Endodermal cell (in vitro differentiated cells): ENCODE data around the gene RETREG2. TPM values are rescaled to one million over a fixed set of nuclear protein-coding genes. Genes with fewer than 3 reads are reported as not detected.

Experiments
- DNase-seq: peaks from one replicate; pipeline ENCODE4 v3.0.0-alpha.2; 2017
- H3K27ac ChIP-seq: 2 replicates; pipeline ENCODE4 v1.5.1; 2013; ENCODE audit warnings: mild to moderate bottlenecking, low read depth, low read length, moderate library complexity
- H3K27me3 ChIP-seq: 2 replicates; pipeline ENCODE4 v1.6.1; 2013; ENCODE audit warnings: mild to moderate bottlenecking, low read length, moderate library complexity; ENCODE audit not compliant: insufficient read depth, control insufficient read depth, poor library complexity, severe bottlenecking
- H3K36me3 ChIP-seq: 2 replicates; pipeline ENCODE4 v1.7.0; 2013; ENCODE audit warnings: mild to moderate bottlenecking, low read length, moderate library complexity; ENCODE audit not compliant: control insufficient read depth, insufficient read depth
- H3K4me1 ChIP-seq: one replicate; pipeline ENCODE4 v1.7.0; 2013; ENCODE audit warnings: low read length; ENCODE audit not compliant: control insufficient read depth, insufficient read depth
- H3K4me3 ChIP-seq: 2 replicates; pipeline ENCODE4 v1.5.1; 2013; ENCODE audit warnings: mild to moderate bottlenecking, low read length, moderate library complexity
- H3K9ac ChIP-seq: 2 replicates; pipeline ENCODE4 v1.6.1; 2013; ENCODE audit warnings: mild to moderate bottlenecking, low read length, moderate library complexity; ENCODE audit not compliant: poor library complexity, severe bottlenecking; ENCODE audit errors: extremely low read depth
- H3K9me3 ChIP-seq: 2 replicates; pipeline ENCODE4 v1.6.1; 2013; ENCODE audit warnings: mild to moderate bottlenecking, low read length, moderate library complexity; ENCODE audit not compliant: control insufficient read depth
- H3K27ac Mint-ChIP-seq: 2 replicates; pipeline ENCODE4 v1.8.0; 2020; ENCODE audit warnings: mixed read lengths
- H3K27me3 Mint-ChIP-seq: 2 replicates; pipeline ENCODE4 v1.8.0; 2021; ENCODE audit warnings: mild to moderate bottlenecking, mixed read lengths; ENCODE audit not compliant: insufficient read depth
- H3K36me3 Mint-ChIP-seq: 2 replicates; pipeline ENCODE4 v1.8.0; 2020; ENCODE audit warnings: low read depth, mixed read lengths
- H3K4me1 Mint-ChIP-seq: 2 replicates; pipeline ENCODE4 v1.8.0; 2020; ENCODE audit warnings: mixed read lengths
- H3K4me3 Mint-ChIP-seq: 2 replicates; pipeline ENCODE4 v1.8.0; 2020; ENCODE audit warnings: mild to moderate bottlenecking, moderate library complexity, mixed read lengths
- H3K9me3 Mint-ChIP-seq: 2 replicates; pipeline ENCODE4 v1.8.0; 2020; ENCODE audit warnings: mild to moderate bottlenecking, mixed read lengths
- CTCF ChIP-seq: fragments of 200-600 bp; sonication (generic); conservative IDR thresholded peaks from 2 replicates; pipeline ENCODE4 v1.5.0; 2021; ENCODE audit warnings: antibody characterized with exemption, mild to moderate bottlenecking
- WGBS, 2 experiments: methylation state at CpG; one replicate each; pipeline versions ENCODE4 v1.1.5 to v1.1.7; 2013; ENCODE audit warnings: missing lambda C conversion rate in 2 of 2, mixed read lengths in 1 of 2; ENCODE audit not compliant: insufficient coverage in 1 of 2, insufficient read length in 1 of 2; 5-methylcytosine and 5-hydroxymethylcytosine counted together
- total RNA-seq, 2 donors: library from RNA; stranded (reverse); fragmentation: NEBNext Ultra II Directional in 1 of 2; extraction: Animal tissue kit (Norgen Biotek cat#: 25700) in 1 of 2; gene quantifications; 2 replicates in 1 of 2; 3 replicates in 1 of 2; pipeline ENCODE4 v1.2.1, GENCODE V29; 2021

Gene RETREG2
- total RNA-seq, 2 donors from 2014 or later = 67.0 to 73.4 TPM

- Histone ChIP-seq H3K27ac (no peak overlapping the region), H3K4me3 (no peak overlapping the region), H3K36me3 (peaks cover 54% of the 10 kb centered on the region), H3K9me3 (no peaks in the 10 kb centered on the region), H3K27me3 (no peaks in the 10 kb centered on the region), H3K4me1 (no peaks in the 10 kb centered on the region), H3K9ac (no peak overlapping the region)
- WGBS, 2 experiments = 92 to 95% methylated on average over 11 to 18 of the region's 18 CpGs
- H3K27me3 Mint-ChIP-seq = peaks cover 2% of the 10 kb centered on the region
- peaks cover 1% of the 10 kb centered on the region for H3K9me3 Mint-ChIP-seq
- peaks cover 44% of the 10 kb centered on the region for H3K36me3 Mint-ChIP-seq
- DNase-seq = no peak
- H3K27ac Mint-ChIP-seq = no peak overlapping the region
- TF ChIP-seq CTCF = no peak
- no peak overlapping the region for H3K4me3 Mint-ChIP-seq
- peaks cover 6% of the 10 kb centered on the region for H3K4me1 Mint-ChIP-seq
Measured at GRCh38 chr2:219209236-219210195, 31.4 kb downstream of the RETREG2 start.

- H3K27ac ChIP-seq = no peak overlapping the region
- 93 to 96% methylated on average over 23 to 24 of the region's 24 CpGs for WGBS, 2 experiments
- H3K4me1 ChIP-seq = no peaks in the 10 kb centered on the region
- no peak for TF ChIP-seq CTCF
- H3K27ac Mint-ChIP-seq = peak overlapping the region; percentile 36
- H3K9me3 ChIP-seq = no peaks in the 10 kb centered on the region
- no peaks in the 10 kb centered on the region for H3K27me3 ChIP-seq
- H3K4me3 Mint-ChIP-seq = no peak overlapping the region
- DNase-seq = no peak
- no peak overlapping the region for H3K9ac ChIP-seq
- H3K4me1 Mint-ChIP-seq = peaks cover 6% of the 10 kb centered on the region
- no peak overlapping the region for H3K4me3 ChIP-seq
- peaks cover 50% of the 10 kb centered on the region for H3K36me3 Mint-ChIP-seq
- H3K27me3 Mint-ChIP-seq = no peaks in the 10 kb centered on the region
- peaks cover 62% of the 10 kb centered on the region for H3K36me3 ChIP-seq
- no peaks in the 10 kb centered on the region for H3K9me3 Mint-ChIP-seq
Measured at GRCh38 chr2:219210196-219210885, 32.3 kb downstream of the RETREG2 start.

GRCh38 chr2:219210886-219211362 is 32.8 kb downstream of the RETREG2 start:
- Mint-ChIP-seq H3K4me3 (no peak overlapping the region), H3K27me3 (no peaks in the 10 kb centered on the region), H3K36me3 (peaks cover 50% of the 10 kb centered on the region), H3K9me3 (no peaks in the 10 kb centered on the region), H3K27ac (peak overlapping the region; percentile 36), H3K4me1 (peaks cover 6% of the 10 kb centered on the region)
- no peaks in the 10 kb centered on the region for H3K27me3 ChIP-seq
- no peaks in the 10 kb centered on the region for H3K4me1 ChIP-seq
- H3K9ac ChIP-seq = no peak overlapping the region
- DNase-seq = no peak
- H3K27ac ChIP-seq = no peak overlapping the region
- peaks cover 65% of the 10 kb centered on the region for H3K36me3 ChIP-seq
- WGBS, 2 experiments = 92 to 95% methylated on average over 6 to 9 of the region's 9 CpGs
- H3K9me3 ChIP-seq = no peaks in the 10 kb centered on the region
- no peak overlapping the region for H3K4me3 ChIP-seq
- no peak for TF ChIP-seq CTCF
